GM18907 (cell line): Measurements from ENCODE around the gene RGR.

ENCODE experiments used
- ATAC-seq: cut with Tn5 transposase; IDR thresholded peaks from one replicate; pipeline ENCODE4 v1.9.1; 2021; ENCODE audit warnings: mild to moderate bottlenecking, moderate library complexity; ENCODE audit not compliant: unreplicated experiment

Gene RGR

GRCh38 chr10:84217746-84218145 is 27.1 kb upstream of the RGR start:
- ATAC-seq: no peak

GRCh38 chr10:84221916-84222315 is 22.9 kb upstream of the RGR start:
- ATAC-seq: no peak

- no peak for ATAC-seq
Observed at GRCh38 chr10:84224411-84225028, 20.3 kb upstream of the RGR start.

GRCh38 chr10:84225427-84226173 is 19.3 kb upstream of the RGR start, which contains the start of gene LRIT2:
Gene LRIT2, minus strand, starts transcription at chr10:84225544. Its CDS starts 24 bp downstream, at chr10:84225520.
- ATAC-seq: no peak

GRCh38 chr10:84226616-84227015 is 18.2 kb upstream of the RGR start:
- no peak for ATAC-seq

GRCh38 chr10:84227810-84228209 is 17.0 kb upstream of the RGR start:
- ATAC-seq: no peak

- no peak for ATAC-seq
Observed at GRCh38 chr10:84230359-84230758, 14.5 kb upstream of the RGR start.

GRCh38 chr10:84232376-84232775 is 12.5 kb upstream of the RGR start:
- ATAC-seq: no peak

GRCh38 chr10:84233940-84234339 is 10.9 kb upstream of the RGR start:
- ATAC-seq: no peak

- no peak for ATAC-seq
Observed at GRCh38 chr10:84234479-84234878, 10.4 kb upstream of the RGR start.

GRCh38 chr10:84235096-84235495 is 9.8 kb upstream of the RGR start:
- ATAC-seq: no peak

GRCh38 chr10:84236807-84237198 is 8.1 kb upstream of the RGR start:
- ATAC-seq: no peak

- ATAC-seq: no peak
Observed at GRCh38 chr10:84237199-84238051, 7.4 kb upstream of the RGR start.

- no peak for ATAC-seq
Observed at GRCh38 chr10:84238909-84239308, 5.9 kb upstream of the RGR start.

GRCh38 chr10:84241185-84241790 is 3.6 kb upstream of the RGR start, which contains the start of gene LRIT1:
Gene LRIT1, minus strand, starts transcription at chr10:84241546. Its CDS starts 107 bp downstream, at chr10:84241439.
- ATAC-seq: no peak

- ATAC-seq: no peak
Observed at GRCh38 chr10:84243759-84244158, 1.1 kb upstream of the RGR start.

GRCh38 chr10:84247496-84247895 is 2.6 kb downstream of the RGR start:
- ATAC-seq: no peak

GRCh38 chr10:84248794-84249193 is 3.9 kb downstream of the RGR start:
- no peak for ATAC-seq

GRCh38 chr10:84254552-84255478 is 10.0 kb downstream of the RGR start:
- ATAC-seq: no peak
